Measurements from ENCODE around the gene ACTG1.

- TF ChIP-seq, protein P1, sequence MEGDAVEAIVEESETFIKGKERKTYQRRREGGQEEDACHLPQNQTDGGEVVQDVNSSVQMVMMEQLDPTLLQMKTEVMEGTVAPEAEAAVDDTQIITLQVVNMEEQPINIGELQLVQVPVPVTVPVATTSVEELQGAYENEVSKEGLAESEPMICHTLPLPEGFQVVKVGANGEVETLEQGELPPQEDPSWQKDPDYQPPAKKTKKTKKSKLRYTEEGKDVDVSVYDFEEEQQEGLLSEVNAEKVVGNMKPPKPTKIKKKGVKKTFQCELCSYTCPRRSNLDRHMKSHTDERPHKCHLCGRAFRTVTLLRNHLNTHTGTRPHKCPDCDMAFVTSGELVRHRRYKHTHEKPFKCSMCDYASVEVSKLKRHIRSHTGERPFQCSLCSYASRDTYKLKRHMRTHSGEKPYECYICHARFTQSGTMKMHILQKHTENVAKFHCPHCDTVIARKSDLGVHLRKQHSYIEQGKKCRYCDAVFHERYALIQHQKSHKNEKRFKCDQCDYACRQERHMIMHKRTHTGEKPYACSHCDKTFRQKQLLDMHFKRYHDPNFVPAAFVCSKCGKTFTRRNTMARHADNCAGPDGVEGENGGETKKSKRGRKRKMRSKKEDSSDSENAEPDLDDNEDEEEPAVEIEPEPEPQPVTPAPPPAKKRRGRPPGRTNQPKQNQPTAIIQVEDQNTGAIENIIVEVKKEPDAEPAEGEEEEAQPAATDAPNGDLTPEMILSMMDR (conservative IDR thresholded peaks at IDR 0.05; ENCODE audit: low read depth, low read length) = no peak
- TF ChIP-seq POLR2A (IDR thresholded peaks at IDR 0.05; ENCODE audit: low read depth, low read length) (no peak), RCOR1 (IDR thresholded peaks at IDR 0.05; ENCODE audit: insufficient replicate concordance, low read length) (no peak)
Observed at GRCh38 chr17:81524865-81525159, 12.2 kb upstream of the ACTG1 start.
